8988T (cell line): ENCODE results near the gene RASAL2.
"Not testable (repeated sequence)": the region's sequence is repeated elsewhere in the genome, so short reads cannot be mapped to it uniquely, and the experiment has no call there.

Experiments used
- DNase-seq: peaks from one replicate; pipeline ENCODE4 v3.0.0; 2011

Gene RASAL2

DNA sequence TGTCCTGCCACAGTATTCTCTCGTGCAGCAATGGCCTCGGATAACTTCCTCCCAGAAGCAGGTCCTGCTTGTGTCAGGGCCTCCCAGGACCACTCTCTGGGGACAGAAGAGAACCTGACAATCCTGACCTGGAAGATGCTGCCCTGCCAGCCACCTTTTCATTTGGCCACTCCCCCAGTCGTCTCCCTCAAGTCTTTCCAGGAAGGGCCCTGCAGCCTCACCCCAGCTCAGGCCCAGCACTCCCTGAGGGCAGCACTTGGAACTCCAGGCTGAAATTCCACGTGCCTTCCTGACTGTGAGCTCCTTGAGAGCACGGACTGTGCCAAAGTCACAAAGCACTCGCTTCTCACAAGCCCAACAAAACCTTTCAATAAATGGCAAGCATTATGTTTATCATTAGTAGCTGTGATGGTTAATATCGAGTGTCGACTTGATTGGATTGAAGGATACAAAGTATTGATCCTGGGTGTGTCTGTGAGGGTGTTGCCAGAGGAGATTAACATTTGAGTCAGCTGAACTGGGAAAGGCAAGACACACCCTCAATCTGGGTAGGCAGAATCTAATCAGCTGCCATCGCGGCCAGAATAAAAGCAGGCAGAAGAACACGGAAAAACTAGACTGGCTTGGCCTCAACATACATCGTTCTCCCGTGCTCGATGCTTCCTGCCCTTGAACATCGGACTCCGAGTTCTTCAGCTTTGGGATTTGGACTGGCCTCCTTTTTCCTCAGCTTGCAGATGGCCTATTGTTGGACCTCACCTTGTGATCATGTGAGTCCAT lies 405.2 kb downstream of the RASAL2 start:
- no peak for DNase-seq

GRCh38 chr1:178500091-178500770 lies 406.3 kb downstream of the RASAL2 start:
- no peak for DNase-seq

- DNase-seq: no peak
Measured at GRCh38 chr1:178500936-178501554, 407.1 kb downstream of the RASAL2 start.

DNA sequence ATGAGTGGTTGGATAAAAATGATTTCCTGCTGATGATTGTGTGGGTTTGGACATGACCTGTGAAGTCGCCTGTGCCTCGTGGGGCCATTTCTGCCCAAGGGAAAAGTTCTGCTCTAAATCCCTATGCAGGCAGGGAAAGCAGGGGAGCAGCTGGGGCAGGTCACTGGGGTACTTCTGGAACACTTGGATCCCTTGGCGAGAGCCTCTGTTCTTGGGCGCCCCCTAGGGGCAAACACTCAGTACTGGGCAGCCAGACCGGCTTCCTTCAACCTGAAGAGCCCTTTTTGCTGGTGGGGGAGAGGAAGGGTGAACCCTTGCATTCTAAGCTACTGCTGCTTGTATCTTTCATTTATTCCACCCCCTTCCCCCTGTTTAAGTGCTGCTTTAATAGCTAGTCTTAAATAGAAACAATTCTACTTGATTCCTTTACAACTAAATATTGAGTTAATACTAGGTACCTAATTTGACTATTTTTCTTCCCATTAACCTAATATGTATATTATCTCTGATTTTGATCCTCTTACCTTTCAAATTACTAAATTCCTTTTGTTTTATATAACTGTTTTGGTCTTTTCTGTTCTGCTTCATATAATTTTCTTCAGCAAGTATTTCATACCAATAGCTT lies 407.9 kb downstream of the RASAL2 start:
- DNase-seq: peak; percentile 72

DNA sequence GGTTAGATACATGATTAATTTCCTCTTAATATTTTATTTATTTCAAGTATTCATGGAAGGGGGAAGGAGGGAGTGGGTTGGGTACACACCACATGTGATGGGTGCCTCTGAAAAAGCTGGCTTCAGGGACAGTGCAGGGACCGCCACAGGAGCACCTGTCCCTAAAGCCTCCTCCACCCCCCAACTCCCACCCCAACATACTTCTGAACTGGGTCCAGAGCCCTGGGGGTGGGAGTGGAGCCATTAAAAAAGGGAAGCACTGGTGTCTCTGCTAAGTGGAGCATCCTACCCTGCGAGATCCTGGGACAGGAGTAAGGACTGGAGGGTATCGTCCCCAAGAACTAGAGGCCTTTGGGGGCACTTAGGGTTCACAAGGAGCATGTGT lies 408.4 kb downstream of the RASAL2 start:
- no peak for DNase-seq

DNA sequence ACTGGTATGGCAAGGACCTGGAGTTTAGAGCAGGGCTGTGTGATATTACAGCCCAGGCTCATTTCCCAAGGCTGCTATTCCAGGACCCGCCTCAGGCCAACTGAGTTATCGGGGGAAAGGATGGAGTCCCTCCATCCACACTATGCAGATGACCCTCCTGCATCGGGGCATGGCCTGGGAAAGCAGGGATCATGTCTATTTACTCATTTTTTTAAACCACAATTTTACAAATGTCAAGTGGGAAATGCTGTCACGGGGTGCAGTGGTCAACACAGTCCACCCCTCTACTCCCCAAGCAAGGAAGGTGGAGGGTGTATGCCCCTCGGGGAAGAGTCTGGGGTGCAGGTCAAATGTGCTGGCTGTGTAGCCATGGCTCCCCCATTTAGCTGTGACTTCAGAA lies 409.0 kb downstream of the RASAL2 start:
- no peak for DNase-seq

GRCh38 chr1:178503316-178503715 lies 409.4 kb downstream of the RASAL2 start:
- not testable (repeated sequence) for DNase-seq

DNA sequence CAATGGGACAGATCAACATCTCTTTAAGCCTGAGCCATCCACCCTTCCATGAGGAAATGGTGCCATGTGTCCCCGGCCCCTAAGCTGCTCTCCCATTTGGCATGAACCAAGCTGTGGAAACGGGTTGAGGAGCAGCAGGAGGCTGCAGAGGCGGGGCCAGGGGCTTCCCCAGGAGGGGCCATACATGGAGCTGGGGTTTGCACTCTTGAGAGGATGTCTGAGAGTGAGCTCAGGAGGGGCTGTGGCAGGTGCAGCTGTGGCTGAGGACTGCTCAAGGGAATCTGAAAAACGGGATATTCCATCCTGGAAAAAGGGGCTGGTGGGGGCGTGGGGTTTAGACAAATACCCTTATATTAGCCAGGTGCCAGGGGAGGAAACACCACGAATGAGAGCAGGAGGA lies 409.9 kb downstream of the RASAL2 start:
- DNase-seq: no peak

- no peak for DNase-seq
Measured at GRCh38 chr1:178504286-178504685, 410.4 kb downstream of the RASAL2 start.

DNA sequence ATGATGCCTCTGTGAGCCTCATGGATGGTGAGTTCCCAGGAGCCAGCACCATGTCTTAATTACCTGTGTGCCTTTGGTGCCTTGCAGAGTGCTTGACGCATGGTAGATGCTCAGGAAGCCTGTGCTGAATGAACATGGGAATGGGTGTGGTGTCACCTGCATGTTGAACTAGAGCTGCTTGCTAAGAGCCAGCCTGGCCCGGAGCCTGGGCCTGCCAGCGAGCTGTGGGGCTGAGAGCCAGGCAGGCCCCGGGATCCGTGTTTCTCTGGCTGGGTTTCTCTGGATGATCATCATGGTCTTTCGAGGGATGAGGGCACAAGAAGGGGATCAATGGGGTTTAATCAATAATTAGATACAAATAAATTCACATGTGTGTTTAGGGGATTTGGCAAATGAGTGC lies 412.3 kb downstream of the RASAL2 start:
- DNase-seq: no peak

DNA sequence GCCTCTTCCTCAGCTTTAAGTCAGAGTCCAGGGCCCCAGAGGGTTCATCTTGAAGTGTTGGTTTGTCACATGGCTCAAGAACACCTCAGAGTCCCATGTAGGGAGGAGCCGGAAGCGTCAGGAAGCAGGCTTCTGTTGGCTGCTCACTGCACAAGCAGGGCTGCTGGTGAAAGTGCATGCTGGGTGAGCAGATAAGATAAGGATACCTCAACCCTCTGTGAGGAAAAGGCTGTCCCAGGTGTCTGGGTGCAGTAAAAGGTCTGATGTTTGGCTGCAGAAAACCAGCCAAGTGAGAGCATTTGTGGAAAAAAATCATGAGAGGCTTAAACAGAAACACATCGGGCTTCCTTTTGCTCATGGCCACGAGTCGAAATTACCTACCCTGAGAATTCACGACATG lies 412.8 kb downstream of the RASAL2 start:
- DNase-seq: no peak

DNA sequence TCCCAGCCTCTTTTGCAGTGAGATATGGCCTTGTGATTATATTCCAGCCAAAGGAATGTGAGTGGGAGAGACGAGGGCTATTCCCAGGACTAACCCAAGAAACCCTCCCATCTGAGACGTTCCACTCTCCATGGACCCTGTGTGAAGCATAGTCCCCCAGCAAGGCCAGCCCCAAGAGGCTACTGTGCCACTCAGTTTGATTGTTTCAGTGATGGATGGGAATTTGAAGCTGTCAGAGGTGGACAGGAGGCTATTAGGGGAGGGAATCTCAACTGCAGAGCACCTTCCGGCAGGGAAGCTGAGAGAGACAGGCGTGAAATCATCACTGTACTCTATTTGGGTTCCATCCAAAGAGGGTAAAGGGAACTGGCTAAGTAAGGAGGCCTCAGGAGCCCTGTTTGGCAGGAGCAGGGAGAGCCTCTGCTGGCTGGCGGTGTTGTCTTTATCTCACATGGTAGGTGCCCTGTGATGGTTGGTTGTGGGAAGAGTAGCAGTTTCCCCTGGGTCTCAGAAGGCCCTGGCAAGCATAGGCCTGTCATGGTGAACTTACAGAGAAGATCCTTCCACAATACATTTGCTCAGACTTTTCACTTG lies 415.6 kb downstream of the RASAL2 start:
- no peak for DNase-seq

DNA sequence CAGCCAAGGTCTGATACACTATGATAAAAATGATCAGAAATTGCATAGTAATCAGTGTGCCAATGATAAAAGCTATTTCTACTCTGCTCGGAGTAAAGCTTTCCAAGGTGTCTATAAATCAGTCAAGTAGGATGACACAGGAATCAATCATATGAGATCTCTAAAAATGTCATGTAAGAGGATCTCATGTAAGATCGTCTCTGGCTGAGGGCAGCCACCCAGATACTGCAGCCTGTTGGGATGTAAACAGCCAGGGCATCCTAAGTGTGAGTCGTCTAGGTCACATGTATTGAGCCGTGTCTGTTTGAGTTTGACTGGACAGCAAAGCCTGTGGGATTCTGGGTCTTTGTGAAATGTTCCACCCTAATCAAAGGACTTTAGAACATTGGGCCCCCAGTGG lies 416.3 kb downstream of the RASAL2 start:
- DNase-seq: no peak

- no peak for DNase-seq
Measured at GRCh38 chr1:178512566-178513277, 418.8 kb downstream of the RASAL2 start, which contains the start of gene TEX35. Gene TEX35 (plus strand): TSS chr1:178513109. CDS start chr1:178513189, 80 bp downstream.

DNA sequence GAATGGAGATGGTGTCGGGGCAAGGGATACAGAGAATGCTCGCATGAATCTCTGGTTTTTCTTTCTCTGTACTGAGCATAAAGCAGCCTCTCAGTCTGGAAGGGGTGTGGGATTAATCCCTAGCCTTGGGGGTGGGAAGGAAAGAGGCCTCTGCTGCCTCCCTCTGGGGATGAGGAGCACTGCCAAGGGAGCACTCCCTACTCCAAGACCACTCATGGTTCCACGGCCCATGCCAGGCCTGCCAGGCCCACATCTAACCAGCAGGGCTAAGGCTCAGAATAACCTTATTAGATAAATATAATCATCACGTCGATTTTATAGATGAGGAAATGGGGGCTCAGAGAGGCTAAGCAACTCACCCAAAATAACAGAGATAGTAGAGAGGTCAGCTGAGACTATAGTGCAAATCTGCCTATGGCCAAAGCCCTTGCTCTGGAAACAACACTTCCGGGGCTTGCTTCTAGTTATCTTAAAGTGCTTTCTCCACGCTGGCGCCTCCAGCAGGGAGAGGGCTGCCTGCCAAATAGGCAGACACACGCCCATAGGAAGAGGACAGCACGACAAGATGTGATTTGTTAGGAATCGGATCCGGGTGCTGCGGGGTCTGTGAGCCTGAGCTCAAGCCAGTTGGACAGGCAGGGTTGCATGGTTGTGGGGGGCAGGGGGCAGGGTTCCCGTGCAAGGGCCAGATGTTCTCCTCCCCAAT lies 419.5 kb downstream of the RASAL2 start:
- DNase-seq: no peak

- DNase-seq: no peak
Measured at GRCh38 chr1:178516110-178516509, 422.2 kb downstream of the RASAL2 start.

- no peak for DNase-seq
Measured at GRCh38 chr1:178518894-178519293, 425.0 kb downstream of the RASAL2 start.

GRCh38 chr1:178520803-178521202 lies 426.9 kb downstream of the RASAL2 start:
- no peak for DNase-seq

- DNase-seq: no peak
Measured at GRCh38 chr1:178521241-178521640, 427.3 kb downstream of the RASAL2 start.

DNA sequence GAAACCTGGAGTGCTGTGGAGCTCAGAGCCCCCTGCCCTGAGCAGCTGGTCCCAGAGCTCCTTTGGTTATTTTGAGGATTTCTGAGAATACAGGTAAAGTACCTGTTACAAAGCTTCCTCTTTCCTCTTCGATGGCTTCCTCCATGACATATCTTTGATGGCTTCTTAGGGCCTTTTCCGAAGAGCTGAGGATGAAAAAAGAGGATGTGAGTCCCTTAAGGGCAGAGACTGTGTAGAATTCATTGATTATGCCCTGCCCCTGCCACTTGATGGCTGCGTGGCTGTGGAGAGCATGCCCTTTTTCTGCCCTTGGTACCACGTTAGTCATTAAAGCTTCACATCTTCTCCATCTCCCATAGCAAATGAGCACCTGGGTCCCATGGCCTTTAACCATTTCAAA lies 433.2 kb downstream of the RASAL2 start:
- DNase-seq: no peak

DNA sequence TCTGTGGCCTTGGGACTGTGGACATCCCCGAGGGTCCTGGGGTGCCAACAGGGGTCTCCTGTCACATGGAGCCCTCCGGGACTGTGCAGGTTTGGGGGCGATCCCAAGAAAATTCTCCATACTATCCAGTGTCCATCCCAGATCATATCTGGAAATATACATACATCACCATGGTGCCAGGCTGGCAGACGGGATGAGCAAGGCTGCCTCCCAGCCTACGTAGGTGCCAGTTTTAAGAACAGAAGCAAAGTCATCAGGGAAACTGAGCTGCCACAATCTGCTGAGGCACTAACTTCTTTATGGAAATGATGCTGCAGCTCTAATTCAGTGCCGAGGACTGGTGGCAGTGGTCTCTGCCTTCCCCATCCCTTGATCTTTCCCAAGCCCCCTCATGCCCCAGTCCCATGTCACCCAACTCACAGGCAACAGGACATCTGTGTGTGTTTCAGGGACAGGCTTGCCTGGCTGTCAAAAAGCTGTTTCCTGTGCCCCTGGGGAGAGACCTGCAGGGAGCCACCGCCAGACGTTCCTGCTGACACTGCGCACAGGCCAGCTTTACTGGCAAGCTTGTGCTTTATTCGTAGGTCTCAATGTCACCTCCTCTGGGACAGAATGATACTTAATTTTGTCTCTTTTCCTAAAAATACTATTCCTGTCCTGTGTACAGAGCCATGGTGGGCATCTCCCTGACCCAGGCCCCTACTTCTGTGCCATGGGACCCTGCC lies 434.5 kb downstream of the RASAL2 start:
- no peak for DNase-seq
